ENCODE results near the gene NFATC2.
"Not testable (repeated sequence)": the region's sequence is repeated elsewhere in the genome, so short reads cannot be mapped to it uniquely, and the experiment has no call there.

Gene NFATC2

GRCh38 chr20:51574248-51575033, 31.9 kb upstream of the NFATC2 start:
- DNase-seq, result no peak
- TF ChIP-seq POLR2A (IDR thresholded peaks at IDR 0.05; ENCODE audit: low read length), result no peak
- TF ChIP-seq GATA1 (IDR thresholded peaks at IDR 0.05; ENCODE audit: low read depth, low read length), result no peak

GRCh38 chr20:51573576-51574243, 31.2 kb upstream of the NFATC2 start:
- TF ChIP-seq POLR2A (IDR thresholded peaks at IDR 0.05; ENCODE audit: low read length) (no peak), GATA1 (IDR thresholded peaks at IDR 0.05; ENCODE audit: low read depth, low read length) (no peak)
- DNase-seq, result no peak

- no peak for DNase-seq
- TF ChIP-seq GATA1 (IDR thresholded peaks at IDR 0.05; ENCODE audit: low read depth, low read length), result no peak
- TF ChIP-seq POLR2A (IDR thresholded peaks at IDR 0.05; ENCODE audit: low read length), result no peak
Measured at GRCh38 chr20:51571460-51571794, 28.9 kb upstream of the NFATC2 start.

- TF ChIP-seq POLR2A (IDR thresholded peaks at IDR 0.05; ENCODE audit: low read length) (no peak), GATA1 (IDR thresholded peaks at IDR 0.05; ENCODE audit: low read depth, low read length) (no peak)
- no peak for DNase-seq
Measured at GRCh38 chr20:51570739-51571459, 28.4 kb upstream of the NFATC2 start.

GRCh38 chr20:51569815-51570738, 27.6 kb upstream of the NFATC2 start:
- TF ChIP-seq GATA1 (IDR thresholded peaks at IDR 0.05; ENCODE audit: low read depth, low read length), result no peak
- TF ChIP-seq POLR2A (IDR thresholded peaks at IDR 0.05; ENCODE audit: low read length), result no peak
- no peak for DNase-seq

GRCh38 chr20:51568533-51568932, 26.0 kb upstream of the NFATC2 start:
- not testable (repeated sequence) for DNase-seq

- no peak for DNase-seq
- no peak for TF ChIP-seq POLR2A (IDR thresholded peaks at IDR 0.05; ENCODE audit: low read length)
- TF ChIP-seq GATA1 (IDR thresholded peaks at IDR 0.05; ENCODE audit: low read depth, low read length), result no peak
Measured at GRCh38 chr20:51567622-51568021, 25.1 kb upstream of the NFATC2 start.

GRCh38 chr20:51566594-51566993, 24.1 kb upstream of the NFATC2 start:
- DNase-seq, result no peak
- TF ChIP-seq GATA1 (IDR thresholded peaks at IDR 0.05; ENCODE audit: low read depth, low read length), result no peak
- no peak for TF ChIP-seq POLR2A (IDR thresholded peaks at IDR 0.05; ENCODE audit: low read length)

GRCh38 chr20:51565298-51566144, 23.0 kb upstream of the NFATC2 start:
- TF ChIP-seq POLR2A (IDR thresholded peaks at IDR 0.05; ENCODE audit: low read length), result no peak
- no peak for TF ChIP-seq GATA1 (IDR thresholded peaks at IDR 0.05; ENCODE audit: low read depth, low read length)
- no peak for DNase-seq

GRCh38 chr20:51563486-51564332, 21.2 kb upstream of the NFATC2 start:
- peak; percentile 82 for DNase-seq

GRCh38 chr20:51563174-51563485, 20.6 kb upstream of the NFATC2 start:
- DNase-seq, result no peak
- TF ChIP-seq GATA1 (IDR thresholded peaks at IDR 0.05; ENCODE audit: low read depth, low read length) (no peak), POLR2A (IDR thresholded peaks at IDR 0.05; ENCODE audit: low read length) (no peak)

More at GRCh38 chr20:51563486-51564332, 21.2 kb upstream of the NFATC2 start:
- TF ChIP-seq POLR2A (IDR thresholded peaks at IDR 0.05; ENCODE audit: low read length) (no peak), GATA1 (IDR thresholded peaks at IDR 0.05; ENCODE audit: low read depth, low read length) (no peak)
